Measurements from ENCODE around the gene HMCN2.

DNA sequence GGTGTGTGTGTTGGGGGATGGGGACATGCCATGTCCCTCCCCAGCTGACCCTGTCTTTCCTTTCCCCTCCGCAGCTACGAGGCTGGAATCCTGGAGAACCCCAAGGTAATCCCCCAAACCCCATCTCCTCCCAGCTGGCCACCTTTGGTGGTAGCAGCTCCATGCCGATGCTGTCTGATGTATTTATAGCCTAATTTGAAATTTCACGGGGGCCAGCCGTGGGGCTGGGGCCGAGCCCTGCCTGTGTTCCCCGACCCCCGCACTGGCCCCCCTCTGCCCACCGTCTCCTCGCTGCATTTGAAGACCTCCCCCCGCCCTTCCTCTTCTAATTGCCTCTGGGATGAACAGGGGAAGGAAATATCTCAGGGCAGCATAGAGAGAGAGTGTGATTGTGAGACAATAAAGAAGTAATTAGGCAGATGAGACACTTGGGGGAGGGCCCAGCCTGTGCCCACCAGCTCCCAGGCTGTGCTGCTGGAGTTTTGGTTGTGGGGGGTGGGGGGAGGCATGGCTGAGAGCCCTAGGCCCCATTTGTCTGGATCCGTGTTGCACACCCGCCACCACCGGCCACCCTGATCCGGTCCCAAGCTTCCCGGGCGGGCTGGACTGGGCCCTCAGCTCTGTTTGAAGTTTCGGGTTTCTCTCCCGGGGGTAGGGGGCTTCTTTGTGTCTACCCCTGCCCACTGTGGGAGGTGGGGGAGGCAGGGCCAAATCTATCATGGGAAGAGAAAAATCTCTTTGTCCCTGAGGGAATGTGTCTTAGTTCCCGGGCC lies 206.0 kb downstream of the HMCN2 start:
- TF ChIP-seq, protein P1, sequence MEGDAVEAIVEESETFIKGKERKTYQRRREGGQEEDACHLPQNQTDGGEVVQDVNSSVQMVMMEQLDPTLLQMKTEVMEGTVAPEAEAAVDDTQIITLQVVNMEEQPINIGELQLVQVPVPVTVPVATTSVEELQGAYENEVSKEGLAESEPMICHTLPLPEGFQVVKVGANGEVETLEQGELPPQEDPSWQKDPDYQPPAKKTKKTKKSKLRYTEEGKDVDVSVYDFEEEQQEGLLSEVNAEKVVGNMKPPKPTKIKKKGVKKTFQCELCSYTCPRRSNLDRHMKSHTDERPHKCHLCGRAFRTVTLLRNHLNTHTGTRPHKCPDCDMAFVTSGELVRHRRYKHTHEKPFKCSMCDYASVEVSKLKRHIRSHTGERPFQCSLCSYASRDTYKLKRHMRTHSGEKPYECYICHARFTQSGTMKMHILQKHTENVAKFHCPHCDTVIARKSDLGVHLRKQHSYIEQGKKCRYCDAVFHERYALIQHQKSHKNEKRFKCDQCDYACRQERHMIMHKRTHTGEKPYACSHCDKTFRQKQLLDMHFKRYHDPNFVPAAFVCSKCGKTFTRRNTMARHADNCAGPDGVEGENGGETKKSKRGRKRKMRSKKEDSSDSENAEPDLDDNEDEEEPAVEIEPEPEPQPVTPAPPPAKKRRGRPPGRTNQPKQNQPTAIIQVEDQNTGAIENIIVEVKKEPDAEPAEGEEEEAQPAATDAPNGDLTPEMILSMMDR (conservative IDR thresholded peaks at IDR 0.05) = no peak
- TF ChIP-seq ZFX (IDR thresholded peaks at IDR 0.05) = no peak
